MG63 (cell line): ENCODE measurements around the gene LMNTD1. TPM values are rescaled to one million over a fixed set of nuclear protein-coding genes. Genes with fewer than 3 reads are reported as not detected.
A peak's percentile ranks its signal among the peaks of the same experiment; 100 is the strongest.
"Not testable (repeated sequence)": the region's sequence is repeated elsewhere in the genome, so short reads cannot be mapped to it uniquely, and the experiment has no call there.

Experiments
- DNase-seq: peaks from one replicate; pipeline ENCODE4 v3.0.0-alpha.2; 2020
- H3K27me3 ChIP-seq: fragments of 250-450 bp; sonication (Bioruptor Pico); 2 replicates; pipeline ENCODE4 v1.5.1; 2020; ENCODE audit warnings: mild to moderate bottlenecking, moderate library complexity
- H3K36me3 ChIP-seq: fragments of 250-450 bp; sonication (Bioruptor Pico); 2 replicates; pipeline ENCODE4 v1.5.1; 2020; ENCODE audit warnings: mild to moderate bottlenecking, moderate library complexity
- H3K4me3 ChIP-seq: fragments of 250-450 bp; sonication (Bioruptor Pico); 2 replicates; pipeline ENCODE4 v1.5.1; 2020; ENCODE audit warnings: mild to moderate bottlenecking, moderate library complexity
- H3K9me3 ChIP-seq: fragments of 250-450 bp; sonication (Bioruptor Pico); 2 replicates; pipeline ENCODE4 v1.5.1; 2020; ENCODE audit warnings: mild to moderate bottlenecking, moderate library complexity
- total RNA-seq: library from RNA; depleted of rRNA; stranded (reverse); fragments of >200 nt; shearing (Covaris generic); gene quantifications from 2 replicates; pipeline ENCODE4 v1.2.3, GENCODE V29; 2014; ENCODE audit warnings: low replicate concordance

The LMNTD1 gene
- total RNA-seq, 1 experiment from 2014 or later = not detected

DNA sequence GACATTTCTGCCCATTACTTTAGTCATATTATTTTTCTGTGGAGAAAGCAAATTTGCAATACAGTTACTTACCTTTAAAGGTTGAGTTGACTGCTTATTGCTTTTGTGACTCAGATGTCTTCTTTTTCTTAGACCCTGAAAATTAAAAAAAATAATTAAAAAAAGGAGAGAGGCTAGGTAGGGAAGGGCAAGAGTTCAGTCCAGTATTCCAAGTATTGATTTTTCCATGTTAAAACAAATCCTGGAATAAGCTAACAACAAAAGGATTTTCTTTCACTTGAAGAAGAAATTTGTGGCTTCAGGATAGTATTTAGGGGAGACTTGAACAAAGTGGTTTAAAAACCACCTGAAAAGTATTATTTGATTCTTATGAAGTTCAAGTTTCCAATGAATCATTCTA lies 49.4 kb downstream of the LMNTD1 start:
- no peak for DNase-seq
- Histone ChIP-seq H3K27me3 (no peaks in the 10 kb centered on the region), H3K36me3 (no peaks in the 10 kb centered on the region), H3K4me3 (no peak overlapping the region), H3K9me3 (peaks cover 3% of the 10 kb centered on the region; the same call in 1 of the 2 replicates)

DNA sequence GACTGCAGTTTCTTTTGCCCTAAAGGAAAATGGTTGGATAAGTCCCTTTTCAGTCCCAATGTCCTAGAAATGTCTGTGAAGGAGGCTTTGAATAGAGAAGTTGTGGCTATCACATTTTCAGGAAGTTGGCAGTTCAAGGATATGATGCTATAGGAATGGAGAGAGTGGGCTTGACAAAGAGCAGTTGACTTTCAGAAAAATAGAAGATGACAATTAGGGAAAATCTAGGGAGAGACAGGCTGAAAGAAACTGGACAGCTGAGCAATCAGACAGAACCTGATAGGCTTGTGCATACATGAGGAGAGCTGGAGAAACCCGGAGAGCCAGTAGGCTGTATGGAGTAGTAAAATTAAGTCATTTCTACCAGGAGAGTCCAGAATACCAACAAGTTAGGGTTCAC lies 50.5 kb downstream of the LMNTD1 start:
- peaks cover 11% of the 10 kb centered on the region for H3K9me3 ChIP-seq
- no peak for DNase-seq
- no peak overlapping the region for H3K4me3 ChIP-seq
- no peaks in the 10 kb centered on the region for H3K27me3 ChIP-seq
- no peaks in the 10 kb centered on the region for H3K36me3 ChIP-seq

- Histone ChIP-seq H3K9me3 (peaks cover 11% of the 10 kb centered on the region), H3K36me3 (no peaks in the 10 kb centered on the region), H3K27me3 (no peaks in the 10 kb centered on the region), H3K4me3 (no peak overlapping the region)
- DNase-seq = no peak
Observed at GRCh38 chr12:25502118-25502517, 51.0 kb downstream of the LMNTD1 start.

- no peaks in the 10 kb centered on the region for H3K36me3 ChIP-seq
- peaks cover 11% of the 10 kb centered on the region for H3K9me3 ChIP-seq
- DNase-seq = peak; percentile 10
- no peak overlapping the region for H3K4me3 ChIP-seq
- H3K27me3 ChIP-seq = no peaks in the 10 kb centered on the region
Observed at GRCh38 chr12:25501549-25501948, 51.5 kb downstream of the LMNTD1 start.

DNA sequence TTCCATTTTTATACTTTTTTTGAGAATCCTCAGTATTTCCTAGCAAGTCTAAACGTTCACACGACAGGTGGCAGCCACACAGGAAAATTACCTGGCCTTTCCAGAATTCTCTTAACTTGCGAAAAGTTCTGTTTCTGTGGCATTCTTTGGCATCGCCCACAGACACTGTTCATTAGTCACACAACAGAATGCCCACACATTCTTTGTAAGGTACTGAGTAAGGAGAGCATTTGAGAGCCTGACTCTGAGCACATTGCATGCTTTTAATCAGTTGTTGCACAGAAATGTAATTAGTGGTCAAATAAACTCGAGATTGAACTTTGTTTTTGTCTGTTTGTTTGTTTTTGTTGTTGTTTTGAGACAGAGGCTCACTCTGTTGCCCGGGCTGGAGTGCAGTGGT lies 52.4 kb downstream of the LMNTD1 start:
- H3K9me3 ChIP-seq = peaks cover 11% of the 10 kb centered on the region
- H3K4me3 ChIP-seq = no peak overlapping the region
- peak; percentile 32 for DNase-seq
- H3K36me3 ChIP-seq = no peaks in the 10 kb centered on the region
- H3K27me3 ChIP-seq = no peaks in the 10 kb centered on the region

DNA sequence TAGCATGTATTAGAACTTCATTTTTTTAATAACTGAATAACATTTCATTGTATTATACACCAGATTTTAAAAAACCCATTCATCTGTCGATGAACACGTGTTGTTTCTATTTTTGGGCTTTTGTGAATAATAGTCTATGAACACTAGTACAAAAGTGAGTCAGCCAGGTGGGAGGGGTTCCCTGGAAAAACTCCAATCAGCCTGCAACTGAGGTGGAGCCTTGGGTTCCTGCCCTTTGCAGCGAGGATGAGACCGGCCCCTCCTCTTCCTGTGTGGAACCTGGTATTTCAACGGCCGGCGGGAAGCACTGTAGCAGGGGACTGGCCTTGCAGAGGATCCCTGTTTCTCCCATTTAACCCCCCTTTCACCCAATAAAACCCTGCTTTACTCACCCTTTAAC lies 56.1 kb downstream of the LMNTD1 start:
- peak; percentile 13 for DNase-seq
- Histone ChIP-seq H3K9me3 (peaks cover 11% of the 10 kb centered on the region), H3K27me3 (no peaks in the 10 kb centered on the region), H3K4me3 (no peak overlapping the region), H3K36me3 (no peaks in the 10 kb centered on the region)

DNA sequence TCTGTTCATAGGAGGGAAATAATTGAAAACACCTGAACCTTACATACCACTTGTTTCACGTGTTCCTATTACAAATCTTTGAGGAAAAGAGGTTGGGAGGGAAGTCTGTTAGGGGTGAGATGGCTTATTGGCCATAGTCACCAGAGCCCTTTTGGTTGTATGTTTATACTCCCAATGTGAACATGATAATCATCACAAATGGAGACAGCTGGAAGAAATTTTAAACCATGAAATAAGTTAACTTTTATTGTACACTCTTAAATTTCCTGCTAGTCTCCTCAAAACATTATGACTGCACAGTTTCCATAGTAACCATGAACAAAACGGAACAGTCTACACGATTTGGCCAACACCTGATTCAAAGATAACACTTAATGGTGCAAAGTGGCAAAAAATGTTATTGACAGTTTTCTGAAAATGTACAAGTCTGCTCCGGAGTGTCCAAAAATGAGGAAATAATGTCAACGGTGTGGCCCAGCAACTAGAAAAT lies 56.9 kb downstream of the LMNTD1 start:
- no peaks in the 10 kb centered on the region for H3K36me3 ChIP-seq
- no peak overlapping the region for H3K4me3 ChIP-seq
- DNase-seq = no peak
- H3K9me3 ChIP-seq = peaks cover 11% of the 10 kb centered on the region
- no peaks in the 10 kb centered on the region for H3K27me3 ChIP-seq

- Histone ChIP-seq H3K4me3 (no peak overlapping the region), H3K9me3 (peaks cover 11% of the 10 kb centered on the region), H3K27me3 (no peaks in the 10 kb centered on the region), H3K36me3 (no peaks in the 10 kb centered on the region)
- DNase-seq = peak; percentile 70
Observed at GRCh38 chr12:25495331-25496097, 57.6 kb downstream of the LMNTD1 start.

GRCh38 chr12:25494926-25495325 lies 58.2 kb downstream of the LMNTD1 start:
- H3K4me3 ChIP-seq = no peak overlapping the region
- H3K36me3 ChIP-seq = no peaks in the 10 kb centered on the region
- peaks cover 11% of the 10 kb centered on the region for H3K9me3 ChIP-seq
- H3K27me3 ChIP-seq = no peaks in the 10 kb centered on the region
- DNase-seq = no peak

DNA sequence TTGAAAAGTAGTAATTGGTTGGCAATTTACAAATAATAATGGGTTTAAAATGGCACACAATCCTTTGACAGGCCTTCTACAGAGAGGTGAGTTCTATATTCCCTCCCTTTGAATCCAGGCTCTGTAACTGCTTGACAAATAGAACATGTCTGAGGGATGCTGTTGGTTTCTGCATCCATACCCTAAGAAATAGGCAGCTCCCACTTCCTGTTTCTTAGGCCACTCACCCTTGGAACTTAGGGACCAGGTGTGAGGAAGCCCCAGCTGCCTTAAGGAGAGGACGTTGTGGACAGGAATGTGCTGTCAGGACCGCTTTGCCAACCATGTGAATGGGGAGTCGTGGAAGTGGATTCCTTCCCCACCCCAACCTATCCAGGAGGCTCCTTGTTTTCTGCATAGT lies 59.4 kb downstream of the LMNTD1 start:
- Histone ChIP-seq H3K9me3 (peaks cover 8% of the 10 kb centered on the region), H3K4me3 (no peak overlapping the region), H3K27me3 (no peaks in the 10 kb centered on the region), H3K36me3 (no peaks in the 10 kb centered on the region)
- DNase-seq = no peak

DNA sequence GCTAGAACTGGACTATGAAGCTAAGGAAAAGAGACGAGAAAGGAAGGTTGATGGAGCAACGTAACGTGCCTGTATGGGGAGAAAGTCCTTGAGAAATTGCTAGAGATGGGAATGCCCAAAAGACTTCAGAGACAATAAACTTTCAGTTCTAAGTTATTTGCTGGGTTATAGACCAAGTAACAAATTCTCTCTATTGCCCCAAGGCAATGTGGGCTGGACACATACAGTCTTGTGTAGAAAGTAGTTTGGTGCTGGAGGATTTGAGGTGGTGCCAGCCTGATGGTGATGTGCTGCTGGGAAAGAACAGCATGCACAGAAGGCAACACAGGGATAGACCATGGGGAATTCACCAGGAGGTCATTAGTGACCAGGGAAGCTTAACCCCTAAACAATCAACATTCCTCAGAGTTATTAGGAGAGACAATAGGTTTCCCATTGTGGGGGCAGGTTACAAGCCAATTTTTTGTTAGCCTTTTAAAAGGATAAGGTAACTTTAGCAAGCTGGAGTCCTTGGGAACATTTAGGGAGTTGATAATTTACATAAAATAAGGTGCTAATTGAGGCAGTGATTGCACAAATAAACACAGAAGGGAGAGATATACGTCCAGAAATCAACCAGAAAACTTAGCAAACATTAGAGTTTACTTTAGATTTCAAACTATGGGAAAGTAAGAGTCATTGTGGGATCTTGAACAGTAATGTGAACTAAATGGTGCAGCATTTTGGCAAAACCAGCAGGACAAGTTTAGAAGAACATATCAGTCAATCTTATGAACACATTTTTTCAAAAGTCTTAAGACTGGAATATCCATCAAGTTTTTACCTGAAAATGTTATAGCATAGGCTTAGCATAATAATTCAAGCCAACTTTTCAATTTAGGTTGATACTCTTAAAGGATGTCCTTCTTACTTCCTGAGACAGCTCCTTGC lies 61.4 kb downstream of the LMNTD1 start:
- Histone ChIP-seq H3K4me3 (no peak overlapping the region), H3K27me3 (no peaks in the 10 kb centered on the region), H3K36me3 (no peaks in the 10 kb centered on the region), H3K9me3 (no peaks in the 10 kb centered on the region)
- DNase-seq = no peak

DNA sequence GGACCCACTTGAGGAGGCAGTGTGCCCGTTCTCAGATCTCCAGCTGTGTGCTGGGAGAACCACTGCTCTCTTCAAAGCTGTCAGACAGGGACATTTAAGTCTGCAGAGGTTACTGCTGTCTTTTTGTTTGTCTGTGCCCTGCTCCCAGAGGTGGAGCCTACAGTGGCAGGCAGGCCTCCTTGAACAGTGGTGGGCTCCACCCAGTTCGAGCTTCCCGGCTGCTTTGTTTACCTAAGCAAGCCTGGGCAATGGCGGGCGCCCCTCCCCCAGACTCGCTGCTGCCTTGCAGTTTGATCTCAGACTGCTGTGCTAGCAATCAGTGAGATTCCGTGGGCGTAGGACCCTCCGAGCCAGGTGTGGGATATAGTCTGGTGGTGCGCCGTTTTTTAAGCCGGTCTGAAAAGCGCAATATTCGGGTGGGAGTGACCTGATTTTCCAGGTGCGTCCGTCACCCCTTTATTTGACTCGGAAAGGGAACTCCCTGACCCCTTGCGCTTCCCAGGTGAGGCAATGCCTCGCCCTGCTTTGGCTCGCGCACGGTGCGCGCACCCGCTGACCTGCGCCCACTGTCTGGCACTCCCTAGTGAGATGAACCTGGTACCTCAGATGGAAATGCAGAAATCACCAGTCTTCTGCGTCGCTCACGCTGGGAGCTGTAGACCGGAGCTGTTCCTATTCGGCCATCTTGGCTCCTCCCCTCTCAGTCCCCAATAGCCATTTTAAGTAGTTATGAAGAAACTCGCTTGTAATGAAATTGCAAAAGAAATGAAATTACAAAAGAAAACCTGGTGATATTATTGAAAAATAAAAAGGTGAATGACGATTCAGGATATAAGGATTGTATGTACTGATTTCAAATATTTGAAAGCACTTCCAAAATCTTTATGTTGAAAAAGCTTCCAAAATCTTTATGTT lies 63.9 kb downstream of the LMNTD1 start:
- not testable (repeated sequence) for H3K9me3 ChIP-seq, H3K4me3 ChIP-seq, H3K36me3 ChIP-seq, H3K27me3 ChIP-seq, DNase-seq

- Histone ChIP-seq H3K27me3 (no peaks in the 10 kb centered on the region), H3K9me3 (no peaks in the 10 kb centered on the region), H3K4me3 (no peak overlapping the region), H3K36me3 (no peaks in the 10 kb centered on the region)
- DNase-seq = no peak
Observed at GRCh38 chr12:25482625-25483024, 70.5 kb downstream of the LMNTD1 start.

DNA sequence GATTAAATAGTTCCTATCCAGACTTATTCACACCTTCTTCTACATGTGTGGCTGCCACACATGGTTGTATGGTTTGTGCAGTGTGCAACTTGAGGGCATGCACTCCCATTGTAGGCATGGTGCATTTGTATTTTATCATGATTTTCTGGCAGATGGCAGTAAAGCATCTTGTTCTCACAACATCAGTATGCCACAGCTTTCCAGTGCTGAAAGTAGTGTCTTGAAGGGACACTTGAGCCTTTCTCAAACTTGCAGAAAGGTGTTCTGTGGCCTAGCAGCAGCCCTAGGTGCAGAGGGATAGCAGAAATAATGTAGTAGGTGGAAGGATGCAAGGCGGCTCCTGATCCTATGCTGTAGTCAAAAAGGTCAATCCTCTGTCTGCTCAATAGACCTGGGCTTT lies 72.9 kb downstream of the LMNTD1 start:
- H3K27me3 ChIP-seq = no peaks in the 10 kb centered on the region
- DNase-seq = no peak
- H3K9me3 ChIP-seq = no peaks in the 10 kb centered on the region
- no peak overlapping the region for H3K4me3 ChIP-seq
- no peaks in the 10 kb centered on the region for H3K36me3 ChIP-seq

DNA sequence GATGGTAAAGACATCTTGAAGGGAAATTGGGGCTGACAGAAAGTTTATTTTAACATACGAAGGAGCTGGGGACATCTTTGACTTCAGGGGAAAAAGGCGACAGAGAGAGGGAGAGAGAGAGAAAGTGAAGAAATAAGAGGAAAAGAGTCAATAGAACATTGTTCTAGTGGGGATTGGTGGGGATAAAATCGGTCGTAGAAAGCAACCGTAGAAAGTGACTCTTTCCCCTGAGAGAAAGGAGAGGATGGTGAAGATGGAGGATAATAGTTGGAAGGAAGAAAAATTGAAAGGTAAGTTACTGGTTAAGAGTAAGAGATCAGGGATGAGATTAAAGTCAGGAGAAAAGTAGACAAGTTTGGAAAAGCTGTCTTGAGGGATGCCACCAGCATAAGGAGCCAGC lies 75.9 kb downstream of the LMNTD1 start:
- H3K9me3 ChIP-seq = no peaks in the 10 kb centered on the region
- no peak overlapping the region for H3K4me3 ChIP-seq
- no peaks in the 10 kb centered on the region for H3K36me3 ChIP-seq
- no peaks in the 10 kb centered on the region for H3K27me3 ChIP-seq
- no peak for DNase-seq

DNA sequence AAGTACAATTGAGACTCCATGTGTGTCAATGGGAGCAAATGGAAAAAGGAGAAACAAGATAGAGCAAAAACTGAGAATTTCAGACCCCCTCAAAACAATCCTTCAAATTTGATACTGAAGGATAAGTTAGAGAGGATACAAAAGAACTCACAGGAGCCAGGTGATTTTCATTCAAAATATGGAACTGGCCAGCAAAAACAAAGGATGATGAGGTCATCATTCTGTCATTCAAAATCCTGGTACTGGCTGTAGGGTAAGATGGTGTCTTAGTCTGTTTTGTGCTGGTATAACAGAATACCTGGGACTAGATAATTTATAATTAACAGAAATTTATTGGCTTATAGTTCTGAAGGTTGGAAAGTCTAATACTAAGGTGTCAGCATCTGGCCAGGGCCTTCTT lies 80.6 kb downstream of the LMNTD1 start:
- Histone ChIP-seq H3K4me3 (no peak overlapping the region), H3K9me3 (no peaks in the 10 kb centered on the region), H3K36me3 (no peaks in the 10 kb centered on the region), H3K27me3 (no peaks in the 10 kb centered on the region)
- no peak for DNase-seq

GRCh38 chr12:25469861-25470260 lies 83.2 kb downstream of the LMNTD1 start:
- peaks cover 4% of the 10 kb centered on the region for H3K9me3 ChIP-seq
- H3K27me3 ChIP-seq = no peaks in the 10 kb centered on the region
- H3K4me3 ChIP-seq = no peak overlapping the region
- no peaks in the 10 kb centered on the region for H3K36me3 ChIP-seq
- DNase-seq = no peak
